Measurements from ENCODE around the gene NREP.

Gene NREP

DNA sequence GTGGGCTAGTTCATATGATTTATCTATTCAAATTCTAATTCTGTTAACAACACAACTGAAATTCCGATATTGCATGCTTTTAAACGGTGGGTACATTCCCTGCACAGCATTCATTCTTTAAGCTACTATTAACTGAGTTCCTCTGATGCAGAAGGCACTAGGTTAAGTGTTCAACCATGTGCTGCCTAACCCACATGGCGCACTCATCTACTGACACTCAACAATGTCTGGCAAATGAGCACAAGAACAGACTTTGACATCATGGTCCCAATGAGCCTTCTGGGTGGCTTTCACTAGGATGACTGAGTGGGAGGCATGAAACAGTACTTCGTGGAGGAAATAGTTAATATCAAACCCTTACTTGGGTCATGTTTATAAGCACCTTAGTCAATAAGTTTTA, 10.2 kb downstream of the NREP start:
- no peak for FAIRE-seq
- DNase-seq (ENCODE audit: insufficient read length, low spot score) = no peak
- TF ChIP-seq, protein P1, sequence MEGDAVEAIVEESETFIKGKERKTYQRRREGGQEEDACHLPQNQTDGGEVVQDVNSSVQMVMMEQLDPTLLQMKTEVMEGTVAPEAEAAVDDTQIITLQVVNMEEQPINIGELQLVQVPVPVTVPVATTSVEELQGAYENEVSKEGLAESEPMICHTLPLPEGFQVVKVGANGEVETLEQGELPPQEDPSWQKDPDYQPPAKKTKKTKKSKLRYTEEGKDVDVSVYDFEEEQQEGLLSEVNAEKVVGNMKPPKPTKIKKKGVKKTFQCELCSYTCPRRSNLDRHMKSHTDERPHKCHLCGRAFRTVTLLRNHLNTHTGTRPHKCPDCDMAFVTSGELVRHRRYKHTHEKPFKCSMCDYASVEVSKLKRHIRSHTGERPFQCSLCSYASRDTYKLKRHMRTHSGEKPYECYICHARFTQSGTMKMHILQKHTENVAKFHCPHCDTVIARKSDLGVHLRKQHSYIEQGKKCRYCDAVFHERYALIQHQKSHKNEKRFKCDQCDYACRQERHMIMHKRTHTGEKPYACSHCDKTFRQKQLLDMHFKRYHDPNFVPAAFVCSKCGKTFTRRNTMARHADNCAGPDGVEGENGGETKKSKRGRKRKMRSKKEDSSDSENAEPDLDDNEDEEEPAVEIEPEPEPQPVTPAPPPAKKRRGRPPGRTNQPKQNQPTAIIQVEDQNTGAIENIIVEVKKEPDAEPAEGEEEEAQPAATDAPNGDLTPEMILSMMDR (IDR thresholded peaks at IDR 0.05; ENCODE audit: insufficient read depth, missing control alignments) = no peak

DNA sequence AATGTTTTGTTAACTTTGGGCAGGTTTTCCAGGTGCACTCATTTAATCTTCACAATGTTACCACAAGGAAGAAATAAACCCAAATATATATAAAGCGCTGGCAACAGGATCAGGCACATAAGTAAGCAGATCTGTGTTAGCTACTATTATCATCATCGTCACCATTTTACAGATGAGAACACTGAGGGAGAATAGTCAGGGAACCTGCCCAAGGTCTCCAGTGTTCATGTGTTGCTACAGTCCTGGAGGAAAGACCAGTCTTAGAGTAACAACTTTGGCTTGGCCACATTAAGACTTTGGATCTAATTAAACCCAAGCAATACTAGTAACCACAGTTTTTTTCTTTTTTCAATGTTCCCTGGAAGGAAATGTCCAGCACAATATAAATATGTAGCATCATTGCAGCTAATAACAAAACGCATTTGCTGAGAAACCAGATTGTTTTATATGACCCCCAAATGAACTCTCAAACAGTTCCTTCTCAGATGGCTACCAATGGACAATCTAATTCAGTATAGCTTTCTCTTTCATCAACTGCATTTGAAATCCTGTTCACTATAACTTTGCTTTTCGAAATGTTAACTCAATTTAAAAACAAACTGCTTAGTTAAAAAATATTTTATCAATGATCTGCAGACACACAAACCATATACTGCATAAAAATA, 11.8 kb downstream of the NREP start:
- FAIRE-seq (no peak), DNase-seq (ENCODE audit: insufficient read length, low spot score) (no peak)
- TF ChIP-seq, protein P1 (IDR thresholded peaks at IDR 0.05; ENCODE audit: insufficient read depth, missing control alignments) = no peak

DNA sequence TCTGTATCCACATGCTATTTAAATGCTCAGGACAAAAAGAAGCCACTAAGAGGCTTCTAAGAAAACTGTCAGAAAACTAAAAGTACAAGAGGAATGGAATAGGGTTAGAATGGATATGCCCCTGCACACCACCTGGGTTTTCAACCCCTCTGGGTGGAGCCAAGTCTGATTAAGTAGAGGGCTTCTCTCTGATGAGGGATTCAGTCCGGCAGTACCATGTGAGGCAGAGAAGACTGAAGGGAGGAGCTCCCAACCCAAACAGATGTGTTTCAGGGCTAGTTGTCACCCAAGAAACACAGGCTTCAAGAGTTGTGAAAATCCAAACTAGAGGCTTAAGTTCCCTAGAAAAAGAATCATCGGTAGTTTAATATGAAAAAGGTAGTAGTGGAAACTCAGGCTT, 12.5 kb downstream of the NREP start:
- no peak for FAIRE-seq
- TF ChIP-seq, protein P1 (IDR thresholded peaks at IDR 0.05; ENCODE audit: insufficient read depth, missing control alignments) = no peak
- no peak for DNase-seq (ENCODE audit: insufficient read length, low spot score)

DNA sequence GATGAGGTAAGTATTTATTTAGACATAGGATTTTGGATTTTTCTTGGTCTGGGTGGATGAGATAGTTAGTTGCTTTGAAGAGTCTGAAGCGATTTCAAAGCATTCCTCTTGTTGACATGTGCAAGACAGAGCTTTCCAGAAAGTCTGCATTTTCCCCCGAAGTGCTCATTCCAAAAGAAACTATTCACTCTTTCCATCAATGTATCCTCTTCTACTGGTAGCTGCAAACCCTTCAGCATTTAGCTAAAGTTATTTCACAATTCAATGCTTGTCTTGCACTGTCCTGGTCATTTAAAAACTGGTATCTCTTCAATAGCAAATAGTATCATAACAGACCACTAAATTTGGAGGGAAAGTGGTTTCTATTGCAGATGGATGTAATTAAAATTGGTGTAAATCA, 13.0 kb downstream of the NREP start:
- TF ChIP-seq, protein P1 (IDR thresholded peaks at IDR 0.05; ENCODE audit: insufficient read depth, missing control alignments) = no peak
- no peak for DNase-seq (ENCODE audit: insufficient read length, low spot score)
- FAIRE-seq = no peak

DNA sequence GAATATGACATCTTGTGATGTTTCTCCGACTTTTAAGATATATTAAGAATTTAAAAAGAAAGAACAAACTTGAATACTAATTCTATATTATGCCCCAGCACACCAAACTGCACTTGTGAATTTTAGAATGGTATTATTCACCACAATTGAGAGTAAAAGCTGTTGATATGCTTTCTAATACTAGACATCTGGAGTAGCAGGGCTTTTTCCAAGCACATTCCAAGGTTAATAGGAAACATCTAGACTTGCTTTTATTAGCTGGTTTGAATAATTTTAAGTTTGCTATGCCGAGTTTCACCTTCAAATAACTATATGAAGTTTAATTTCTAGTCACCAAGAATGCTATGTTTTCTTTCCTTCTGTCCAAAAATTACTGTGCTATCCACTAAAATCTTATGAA, 13.5 kb downstream of the NREP start:
- TF ChIP-seq, protein P1 (IDR thresholded peaks at IDR 0.05; ENCODE audit: insufficient read depth, missing control alignments) = no peak
- no peak for FAIRE-seq
- DNase-seq (ENCODE audit: insufficient read length, low spot score) = no peak

DNA sequence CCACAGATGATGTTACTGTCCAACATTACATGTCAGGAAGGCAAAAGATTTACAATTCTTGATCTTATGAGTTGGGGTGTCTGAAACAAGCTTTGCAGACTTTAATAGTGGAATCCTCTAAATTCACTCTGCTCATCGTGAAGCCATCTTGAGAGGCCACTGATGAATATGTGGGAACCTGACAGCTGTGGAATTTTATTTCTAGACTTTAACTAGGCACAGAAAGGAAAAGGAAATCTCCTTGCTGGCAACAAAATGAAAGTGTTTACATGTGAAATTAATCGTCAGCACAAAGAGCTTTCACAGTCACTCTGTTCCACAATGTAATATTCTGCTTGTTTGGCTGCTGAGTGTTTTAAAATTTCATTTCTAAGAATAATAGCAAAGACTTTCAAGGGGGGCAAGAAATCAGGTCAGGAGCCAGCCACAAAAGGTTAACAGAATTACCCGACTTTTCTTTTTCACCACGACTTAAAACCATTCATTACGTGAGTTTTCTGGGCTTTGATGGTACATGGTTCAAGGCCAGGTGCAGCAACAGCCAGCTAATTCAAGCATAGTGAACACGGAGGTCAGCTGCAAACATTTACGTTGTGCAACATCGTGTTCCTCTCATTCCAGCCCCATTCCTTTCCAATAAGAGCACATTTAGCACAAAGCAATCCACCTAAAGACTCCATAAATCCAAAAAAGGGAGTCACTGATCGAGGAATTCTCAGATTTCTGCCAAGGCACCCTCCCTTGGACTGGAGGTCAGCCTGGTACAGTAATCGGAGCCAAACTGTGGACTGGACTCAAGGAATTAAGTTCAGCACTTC, 14.6 kb downstream of the NREP start:
- no peak for DNase-seq (ENCODE audit: insufficient read length, low spot score)
- no peak for FAIRE-seq

More for the DNA sequence above, 14.6 kb downstream of the NREP start:
- TF ChIP-seq, protein P1 (IDR thresholded peaks at IDR 0.05; ENCODE audit: insufficient read depth, missing control alignments) = no peak
